ENCODE measurements around the gene GRIA4.

Gene GRIA4

DNA sequence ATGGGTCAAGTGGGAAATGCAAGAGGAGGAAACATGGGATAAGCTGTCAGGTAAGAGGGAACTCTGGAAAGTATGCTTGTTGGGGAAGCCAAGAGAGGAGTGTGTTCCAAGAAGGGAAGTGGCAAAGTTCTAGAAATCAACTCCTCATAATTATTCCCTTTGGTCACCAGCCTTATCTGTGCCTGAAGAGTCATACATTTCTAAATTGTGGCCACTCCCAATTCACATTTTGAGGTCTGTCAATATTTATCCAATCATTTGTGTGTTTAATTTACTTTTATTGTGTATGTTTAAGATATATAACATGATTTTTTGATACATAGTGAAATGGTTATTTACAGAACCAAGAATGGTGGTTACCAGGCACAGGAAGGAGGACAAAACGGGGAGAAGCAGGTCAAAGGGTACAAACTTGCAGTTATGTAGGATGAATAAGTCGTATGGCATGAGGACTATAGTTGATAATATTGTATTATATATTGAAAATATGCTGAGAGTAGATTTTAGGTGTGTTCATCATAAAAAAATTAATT lies 131.7 kb downstream of the GRIA4 start:
- WGBS = 83% methylated on average over 2 of the region's 2 CpGs
- Histone ChIP-seq H2BK5ac (ENCODE audit: low read depth, low read length, poor library complexity, severe bottlenecking) (no peak overlapping the region), H3K9me3 (ENCODE audit: control insufficient read depth, low read length) (peaks cover 7% of the 10 kb centered on the region), H3K4me1 (ENCODE audit: control insufficient read depth, insufficient read depth, low read depth, low read length) (no peaks in the 10 kb centered on the region), H3K23ac (ENCODE audit: low read length in 2 of 2) (no peak overlapping the region), H2BK15ac (ENCODE audit: low read depth, poor library complexity, severe bottlenecking) (no peak overlapping the region), H2AK5ac (ENCODE audit: low read length, severe bottlenecking) (no peak overlapping the region), H3K4ac (ENCODE audit: low read depth in 1 of 2, low read length in 2 of 2) (no peak overlapping the region), H3K4me3 (ENCODE audit: insufficient read depth in 1 of 2, low read depth in 1 of 2, low read length in 2 of 2) (no peak overlapping the region), H3K18ac (ENCODE audit: low read depth in 1 of 2, low read length in 2 of 2) (no peak overlapping the region), H4K8ac (ENCODE audit: low read length) (no peak overlapping the region), H3K27me3 (ENCODE audit: control insufficient read depth in 1 of 2, insufficient read depth in 1 of 2, low read length in 2 of 2) (no peaks in the 10 kb centered on the region), H3K4me2 (ENCODE audit: low read length, poor library complexity, severe bottlenecking) (no peak overlapping the region), H3K36me3 (ENCODE audit: control insufficient read depth in 1 of 2, insufficient read depth in 2 of 2, low read depth in 1 of 2, low read length in 2 of 2) (no peaks in the 10 kb centered on the region), H3K79me1 (replicated peaks; ENCODE audit: low read length, poor library complexity, severe bottlenecking) (no peaks in the 10 kb centered on the region), H2BK120ac (ENCODE audit: low read depth, low read length) (no peak overlapping the region), H2AFZ (ENCODE audit: low read depth, low read length) (no peak overlapping the region), H3K27ac (ENCODE audit: low read length, poor library complexity, severe bottlenecking) (no peak overlapping the region), H2BK12ac (ENCODE audit: low read length in 2 of 2) (no peak overlapping the region), H3K14ac (ENCODE audit: low read length in 2 of 2) (no peak overlapping the region), H3K9ac (ENCODE audit: low read length) (no peak overlapping the region), H4K91ac (ENCODE audit: low read length) (no peak overlapping the region)
- DNase-seq = no peak

DNA sequence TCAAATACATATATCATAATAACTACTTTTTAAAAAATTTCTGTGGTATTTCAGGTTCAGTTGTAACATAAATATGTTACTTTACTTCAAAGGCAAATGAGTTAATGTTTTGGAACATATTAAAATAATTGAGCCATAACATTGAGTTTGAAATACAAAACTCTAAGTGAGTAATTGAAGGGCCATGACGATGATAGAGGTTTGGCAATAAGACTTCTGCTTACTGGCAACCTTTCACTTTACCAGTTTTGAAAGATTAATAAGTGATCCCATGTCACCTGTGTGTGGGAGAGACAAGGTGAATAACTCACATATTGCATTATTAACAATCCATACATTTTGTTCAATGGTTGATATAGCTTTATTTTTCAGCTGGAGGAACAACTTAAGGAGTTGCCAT lies 144.4 kb downstream of the GRIA4 start:
- WGBS = 91% methylated on average over 1 of the region's 1 CpG

DNA sequence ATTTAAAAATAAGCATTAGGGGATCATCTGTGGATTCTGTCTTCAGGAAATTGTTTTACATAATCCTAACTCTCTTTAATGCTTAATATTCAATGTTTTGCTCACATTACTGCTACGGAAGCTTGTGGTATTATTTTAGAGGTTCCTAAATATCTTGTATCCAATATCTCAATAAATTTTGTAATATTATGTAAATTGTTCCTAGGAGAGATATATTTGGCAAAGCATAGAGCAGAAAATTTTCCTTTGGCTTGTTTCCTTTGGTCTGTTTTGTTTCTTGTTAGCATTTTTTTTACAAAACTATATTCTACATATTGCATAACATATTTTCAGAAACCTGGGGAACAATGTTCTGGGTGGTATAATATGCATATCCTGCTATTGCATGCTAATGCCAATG lies 144.8 kb downstream of the GRIA4 start:
- no peaks in the 10 kb centered on the region for H3K36me3 ChIP-seq (ENCODE audit: control insufficient read depth in 1 of 2, insufficient read depth in 2 of 2, low read depth in 1 of 2, low read length in 2 of 2)
- no peak overlapping the region for H4K91ac ChIP-seq (ENCODE audit: low read length)
- no peak overlapping the region for H2BK120ac ChIP-seq (ENCODE audit: low read depth, low read length)
- H3K14ac ChIP-seq (ENCODE audit: low read length in 2 of 2) = no peak overlapping the region
- H4K8ac ChIP-seq (ENCODE audit: low read length) = no peak overlapping the region
- no peak overlapping the region for H2AK5ac ChIP-seq (ENCODE audit: low read length, severe bottlenecking)
- H2AFZ ChIP-seq (ENCODE audit: low read depth, low read length) = no peak overlapping the region
- no peaks in the 10 kb centered on the region for H3K4me1 ChIP-seq (ENCODE audit: control insufficient read depth, insufficient read depth, low read depth, low read length)
- H3K9ac ChIP-seq (ENCODE audit: low read length) = no peak overlapping the region
- H3K23ac ChIP-seq (ENCODE audit: low read length in 2 of 2) = no peak overlapping the region
- no peak overlapping the region for H3K4me3 ChIP-seq (ENCODE audit: insufficient read depth in 1 of 2, low read depth in 1 of 2, low read length in 2 of 2)
- no peak overlapping the region for H2BK15ac ChIP-seq (ENCODE audit: low read depth, poor library complexity, severe bottlenecking)
- H3K4me2 ChIP-seq (ENCODE audit: low read length, poor library complexity, severe bottlenecking) = no peak overlapping the region
- no peak overlapping the region for H2BK12ac ChIP-seq (ENCODE audit: low read length in 2 of 2)
- H3K4ac ChIP-seq (ENCODE audit: low read depth in 1 of 2, low read length in 2 of 2) = no peak overlapping the region
- DNase-seq = no peak
- peaks cover 12% of the 10 kb centered on the region for H3K9me3 ChIP-seq (ENCODE audit: control insufficient read depth, low read length)
- H3K18ac ChIP-seq (ENCODE audit: low read depth in 1 of 2, low read length in 2 of 2) = no peak overlapping the region
- no CpG with 5 or more reads among the region's 1 CpG for WGBS
- no peaks in the 10 kb centered on the region for H3K79me1 ChIP-seq (replicated peaks; ENCODE audit: low read length, poor library complexity, severe bottlenecking)
- no peak overlapping the region for H3K27ac ChIP-seq (ENCODE audit: low read length, poor library complexity, severe bottlenecking)
- H3K27me3 ChIP-seq (ENCODE audit: control insufficient read depth in 1 of 2, insufficient read depth in 1 of 2, low read length in 2 of 2) = no peaks in the 10 kb centered on the region
- no peak overlapping the region for H2BK5ac ChIP-seq (ENCODE audit: low read depth, low read length, poor library complexity, severe bottlenecking)

More for the DNA sequence above, 144.4 kb downstream of the GRIA4 start:
- H3K79me1 ChIP-seq (replicated peaks; ENCODE audit: low read length, poor library complexity, severe bottlenecking) = no peaks in the 10 kb centered on the region
- no peak overlapping the region for H2BK12ac ChIP-seq (ENCODE audit: low read length in 2 of 2)
- H2BK5ac ChIP-seq (ENCODE audit: low read depth, low read length, poor library complexity, severe bottlenecking) = no peak overlapping the region
- H3K23ac ChIP-seq (ENCODE audit: low read length in 2 of 2) = no peak overlapping the region
- no peak overlapping the region for H3K18ac ChIP-seq (ENCODE audit: low read depth in 1 of 2, low read length in 2 of 2)
- H3K27ac ChIP-seq (ENCODE audit: low read length, poor library complexity, severe bottlenecking) = no peak overlapping the region
- H2BK15ac ChIP-seq (ENCODE audit: low read depth, poor library complexity, severe bottlenecking) = no peak overlapping the region
- H3K9ac ChIP-seq (ENCODE audit: low read length) = no peak overlapping the region
- H2AK5ac ChIP-seq (ENCODE audit: low read length, severe bottlenecking) = no peak overlapping the region
- H3K36me3 ChIP-seq (ENCODE audit: control insufficient read depth in 1 of 2, insufficient read depth in 2 of 2, low read depth in 1 of 2, low read length in 2 of 2) = no peaks in the 10 kb centered on the region
- H3K4me1 ChIP-seq (ENCODE audit: control insufficient read depth, insufficient read depth, low read depth, low read length) = no peaks in the 10 kb centered on the region
- no peak overlapping the region for H3K4me2 ChIP-seq (ENCODE audit: low read length, poor library complexity, severe bottlenecking)
- DNase-seq = no peak
- no peak overlapping the region for H3K4ac ChIP-seq (ENCODE audit: low read depth in 1 of 2, low read length in 2 of 2)
- no peak overlapping the region for H3K4me3 ChIP-seq (ENCODE audit: insufficient read depth in 1 of 2, low read depth in 1 of 2, low read length in 2 of 2)
- H2AFZ ChIP-seq (ENCODE audit: low read depth, low read length) = no peak overlapping the region
- no peaks in the 10 kb centered on the region for H3K27me3 ChIP-seq (ENCODE audit: control insufficient read depth in 1 of 2, insufficient read depth in 1 of 2, low read length in 2 of 2)
- H3K9me3 ChIP-seq (ENCODE audit: control insufficient read depth, low read length) = peaks cover 14% of the 10 kb centered on the region
- no peak overlapping the region for H3K14ac ChIP-seq (ENCODE audit: low read length in 2 of 2)
- H2BK120ac ChIP-seq (ENCODE audit: low read depth, low read length) = no peak overlapping the region
- no peak overlapping the region for H4K91ac ChIP-seq (ENCODE audit: low read length)
- no peak overlapping the region for H4K8ac ChIP-seq (ENCODE audit: low read length)

DNA sequence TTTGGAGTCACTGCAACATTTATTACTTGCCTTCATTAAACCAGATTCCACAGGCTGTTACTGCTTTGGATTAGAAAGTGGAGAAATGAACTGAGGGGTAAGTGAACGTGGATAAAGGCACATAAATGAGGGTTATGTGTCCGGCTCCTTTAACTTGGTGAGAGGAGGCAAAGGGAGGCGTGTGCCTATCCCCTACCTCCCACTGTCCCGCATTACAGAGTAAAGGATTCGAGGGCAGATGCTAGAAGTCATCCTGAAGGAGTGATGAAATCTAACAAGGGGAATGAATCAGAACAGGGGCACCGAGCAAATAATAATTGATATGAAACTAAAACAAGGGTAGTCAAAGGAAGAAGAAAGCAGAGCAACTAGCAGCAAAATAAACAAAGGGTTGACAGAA lies 147.2 kb downstream of the GRIA4 start:
- H3K27me3 ChIP-seq (ENCODE audit: control insufficient read depth in 1 of 2, insufficient read depth in 1 of 2, low read length in 2 of 2) = no peaks in the 10 kb centered on the region
- H2AFZ ChIP-seq (ENCODE audit: low read depth, low read length) = no peak overlapping the region
- H4K91ac ChIP-seq (ENCODE audit: low read length) = no peak overlapping the region
- no peak overlapping the region for H3K4me2 ChIP-seq (ENCODE audit: low read length, poor library complexity, severe bottlenecking)
- H3K14ac ChIP-seq (ENCODE audit: low read length in 2 of 2) = no peak overlapping the region
- H3K4me1 ChIP-seq (ENCODE audit: control insufficient read depth, insufficient read depth, low read depth, low read length) = no peaks in the 10 kb centered on the region
- DNase-seq = no peak
- H3K79me1 ChIP-seq (replicated peaks; ENCODE audit: low read length, poor library complexity, severe bottlenecking) = no peaks in the 10 kb centered on the region
- no peak overlapping the region for H2AK5ac ChIP-seq (ENCODE audit: low read length, severe bottlenecking)
- H3K9me3 ChIP-seq (ENCODE audit: control insufficient read depth, low read length) = peaks cover 12% of the 10 kb centered on the region
- H2BK5ac ChIP-seq (ENCODE audit: low read depth, low read length, poor library complexity, severe bottlenecking) = no peak overlapping the region
- H2BK15ac ChIP-seq (ENCODE audit: low read depth, poor library complexity, severe bottlenecking) = no peak overlapping the region
- no peak overlapping the region for H4K8ac ChIP-seq (ENCODE audit: low read length)
- no peak overlapping the region for H3K27ac ChIP-seq (ENCODE audit: low read length, poor library complexity, severe bottlenecking)
- no peak overlapping the region for H3K23ac ChIP-seq (ENCODE audit: low read length in 2 of 2)
- no peak overlapping the region for H2BK120ac ChIP-seq (ENCODE audit: low read depth, low read length)
- H3K4me3 ChIP-seq (ENCODE audit: insufficient read depth in 1 of 2, low read depth in 1 of 2, low read length in 2 of 2) = no peak overlapping the region
- no peak overlapping the region for H3K18ac ChIP-seq (ENCODE audit: low read depth in 1 of 2, low read length in 2 of 2)
- no peaks in the 10 kb centered on the region for H3K36me3 ChIP-seq (ENCODE audit: control insufficient read depth in 1 of 2, insufficient read depth in 2 of 2, low read depth in 1 of 2, low read length in 2 of 2)
- H3K4ac ChIP-seq (ENCODE audit: low read depth in 1 of 2, low read length in 2 of 2) = no peak overlapping the region
- H3K9ac ChIP-seq (ENCODE audit: low read length) = no peak overlapping the region
- H2BK12ac ChIP-seq (ENCODE audit: low read length in 2 of 2) = no peak overlapping the region
- 79% methylated on average over 5 of the region's 6 CpGs for WGBS
